Stimulated activated CD4-positive, alpha-beta T cell treated with anti-CD3 and anti-CD28 coated beads, Interleukin-1b, Interleukin-23, amount 100 ng/mL, for 24 hours (primary cell): ENCODE results near the gene BAD.

Source experiments
- DNase-seq, 4 experiments: peaks; one replicate each; pipeline ENCODE4 v3.0.0-alpha.2; 2020; ENCODE audit warnings: low read depth in 4 of 4, low spot score in 1 of 4

The BAD gene

DNA sequence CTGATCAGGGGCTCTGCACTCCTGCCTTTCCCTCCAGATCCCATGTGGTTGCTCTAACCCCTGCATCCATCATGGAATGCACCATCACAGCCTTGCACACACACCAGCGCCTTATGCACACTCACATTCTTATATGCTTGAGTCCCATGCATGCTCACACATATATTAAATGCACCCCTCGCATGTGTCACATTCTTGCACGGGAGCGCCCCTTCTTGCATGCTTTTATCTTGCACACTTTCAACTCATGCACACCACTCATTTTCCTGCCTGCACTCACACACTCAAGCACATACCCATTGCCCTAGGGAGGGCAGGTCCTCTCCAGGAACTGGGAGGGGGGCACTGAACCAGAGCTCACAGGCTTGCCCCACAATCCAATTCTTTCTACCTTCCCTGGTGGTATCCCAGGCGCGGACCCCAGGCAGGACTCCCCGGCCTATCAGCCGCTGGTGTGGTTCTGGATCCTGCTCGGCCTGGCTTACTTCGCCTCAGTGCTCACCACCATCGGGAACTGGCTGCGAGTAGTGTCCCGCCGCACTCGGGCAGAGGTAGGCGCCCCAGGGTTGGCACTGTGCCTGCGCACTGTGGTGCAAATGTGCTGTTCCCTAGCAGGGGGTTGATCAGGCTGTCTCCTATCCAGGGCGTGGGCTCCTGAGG, 13.4 kb upstream of the BAD start:
- no peak for DNase-seq

- no peak for DNase-seq
Measured at GRCh38 chr11:64296830-64297698, 12.6 kb upstream of the BAD start.

DNA sequence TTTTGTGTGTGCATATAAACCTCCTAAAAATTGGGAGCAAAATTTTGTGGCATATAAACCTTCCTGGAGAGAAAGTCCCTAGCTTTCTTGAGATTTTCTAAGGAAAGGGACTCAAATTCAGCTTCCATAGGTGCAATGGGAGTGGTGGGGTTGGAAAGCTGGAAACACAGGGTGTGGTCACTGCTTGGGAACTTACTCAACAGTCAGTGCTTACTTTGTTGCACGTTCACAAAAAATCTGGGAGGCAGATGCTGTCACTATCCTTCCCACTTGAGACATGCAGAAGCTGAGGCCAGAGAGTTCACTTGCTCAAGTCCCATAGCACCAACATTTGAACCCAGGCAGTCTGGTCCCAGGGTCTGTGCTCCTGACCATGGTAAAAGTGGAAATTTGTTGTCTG, 11.8 kb upstream of the BAD start:
- no peak for DNase-seq

DNA sequence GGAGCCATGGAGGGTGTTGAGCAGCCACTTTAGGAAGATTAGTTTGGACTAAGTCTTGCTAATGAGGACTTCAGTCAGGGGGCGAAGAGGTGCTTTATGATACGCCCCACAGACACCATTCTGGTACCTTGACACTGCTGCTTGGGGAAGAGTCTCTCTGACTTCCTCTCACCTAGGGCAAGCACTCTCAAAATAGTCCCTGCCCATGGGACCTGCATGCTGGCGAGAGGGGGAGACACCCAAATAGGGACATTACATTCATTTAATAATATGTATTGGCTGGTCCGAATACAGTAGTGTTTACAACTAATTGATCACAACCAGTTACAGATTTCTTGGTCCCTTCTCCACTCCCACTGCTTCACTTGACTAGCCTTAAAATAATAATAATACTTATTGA, 11.3 kb upstream of the BAD start:
- DNase-seq: no peak

DNA sequence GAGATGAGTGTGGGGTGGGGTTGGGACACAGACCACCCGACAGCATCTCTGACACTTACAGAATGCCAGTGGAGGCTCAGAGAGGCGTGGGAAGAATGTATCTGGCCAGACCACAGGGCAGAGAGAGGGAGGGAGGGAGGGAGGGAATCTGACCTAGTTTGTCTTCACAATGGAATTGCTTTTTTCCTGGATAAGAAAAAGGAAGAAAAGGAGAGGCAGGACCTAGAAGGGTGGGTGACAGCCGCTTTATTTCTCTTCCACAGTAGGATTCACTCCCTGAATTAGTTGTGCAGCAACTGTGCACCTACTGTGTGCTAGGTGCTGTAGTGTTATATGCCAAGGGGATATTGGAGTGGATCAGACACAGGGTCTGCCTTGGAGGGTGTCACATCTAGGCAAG, 10.3 kb upstream of the BAD start:
- DNase-seq: no peak

- no peak for DNase-seq
Measured at GRCh38 chr11:64292460-64293254, 8.2 kb upstream of the BAD start.

GRCh38 chr11:64291752-64292459, 7.4 kb upstream of the BAD start:
- DNase-seq: no peak

- no peak for DNase-seq
Measured at GRCh38 chr11:64291262-64291751, 6.8 kb upstream of the BAD start, which contains the start of gene KCNK4. Gene KCNK4, plus strand, starts transcription at chr11:64291302. Its CDS starts 1,717 bp downstream, at chr11:64293019.

DNA sequence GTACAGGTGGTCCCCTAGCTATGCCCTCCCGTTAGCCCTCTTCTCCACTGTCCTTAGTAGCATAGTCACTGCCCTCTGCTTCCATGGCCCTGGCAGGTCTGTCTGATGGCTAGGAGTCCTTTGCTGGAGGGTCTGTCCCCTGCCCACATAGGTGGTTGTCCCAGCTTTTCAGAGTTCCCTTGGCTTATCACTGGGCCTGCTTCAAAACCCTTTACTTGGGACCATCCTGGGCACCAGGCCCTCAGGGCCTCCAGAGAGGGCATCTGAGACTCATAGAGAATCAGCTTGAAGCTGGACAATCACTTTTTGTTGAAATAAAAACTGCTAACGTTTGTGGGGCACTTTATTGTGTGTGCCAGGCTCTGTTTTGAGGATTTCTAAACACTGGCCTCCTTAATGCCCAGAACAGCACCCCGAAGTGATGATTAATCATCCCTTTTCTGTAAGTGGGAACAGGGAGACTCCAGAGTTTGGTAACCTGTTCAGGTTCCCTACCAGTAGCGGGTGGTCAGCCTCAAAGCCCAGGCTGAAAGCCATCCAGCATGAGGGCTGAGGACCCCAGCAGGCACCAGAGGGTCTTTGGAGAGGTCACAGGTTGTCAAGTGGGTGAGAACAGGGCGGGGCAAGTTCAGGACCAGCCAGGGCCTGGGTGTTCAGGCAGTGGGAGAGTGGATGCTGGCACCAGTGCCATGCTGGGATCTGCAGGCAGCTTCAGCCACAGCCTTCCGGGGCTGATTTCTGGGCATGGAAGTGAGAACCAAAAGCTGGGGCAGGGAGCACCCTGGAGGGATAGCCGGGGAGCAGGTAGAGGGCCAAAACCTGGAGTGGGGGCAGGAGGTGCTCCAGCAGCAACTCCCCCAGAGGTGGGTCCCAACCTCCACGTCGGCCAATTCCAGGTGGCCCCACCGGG, 6.1 kb upstream of the BAD start:
- no peak for DNase-seq

GRCh38 chr11:64289002-64289564, 4.6 kb upstream of the BAD start:
- no peak for DNase-seq

DNA sequence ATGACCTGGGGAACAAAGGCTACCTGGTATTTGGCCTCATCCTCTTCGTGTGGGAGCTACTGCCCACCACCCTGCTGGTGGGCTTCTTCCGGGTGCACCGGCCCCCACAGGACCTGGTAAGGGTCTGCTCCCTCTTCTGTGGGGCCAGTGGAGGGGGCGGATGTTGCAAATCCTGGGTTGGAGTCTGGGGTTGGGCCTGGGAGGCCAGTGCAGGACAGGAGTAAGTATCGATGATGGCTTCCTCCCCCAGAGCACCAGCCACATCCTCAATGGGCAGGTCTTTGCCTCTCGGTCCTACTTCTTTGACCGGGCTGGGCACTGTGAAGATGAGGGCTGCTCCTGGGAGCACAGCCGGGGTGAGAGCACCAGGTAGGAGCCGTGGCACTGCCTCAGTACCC, 3.9 kb upstream of the BAD start:
- no peak for DNase-seq

- no peak for DNase-seq
Measured at GRCh38 chr11:64287676-64288352, 3.3 kb upstream of the BAD start.

- DNase-seq: no peak
Measured at GRCh38 chr11:64286801-64287159, 2.3 kb upstream of the BAD start.

DNA sequence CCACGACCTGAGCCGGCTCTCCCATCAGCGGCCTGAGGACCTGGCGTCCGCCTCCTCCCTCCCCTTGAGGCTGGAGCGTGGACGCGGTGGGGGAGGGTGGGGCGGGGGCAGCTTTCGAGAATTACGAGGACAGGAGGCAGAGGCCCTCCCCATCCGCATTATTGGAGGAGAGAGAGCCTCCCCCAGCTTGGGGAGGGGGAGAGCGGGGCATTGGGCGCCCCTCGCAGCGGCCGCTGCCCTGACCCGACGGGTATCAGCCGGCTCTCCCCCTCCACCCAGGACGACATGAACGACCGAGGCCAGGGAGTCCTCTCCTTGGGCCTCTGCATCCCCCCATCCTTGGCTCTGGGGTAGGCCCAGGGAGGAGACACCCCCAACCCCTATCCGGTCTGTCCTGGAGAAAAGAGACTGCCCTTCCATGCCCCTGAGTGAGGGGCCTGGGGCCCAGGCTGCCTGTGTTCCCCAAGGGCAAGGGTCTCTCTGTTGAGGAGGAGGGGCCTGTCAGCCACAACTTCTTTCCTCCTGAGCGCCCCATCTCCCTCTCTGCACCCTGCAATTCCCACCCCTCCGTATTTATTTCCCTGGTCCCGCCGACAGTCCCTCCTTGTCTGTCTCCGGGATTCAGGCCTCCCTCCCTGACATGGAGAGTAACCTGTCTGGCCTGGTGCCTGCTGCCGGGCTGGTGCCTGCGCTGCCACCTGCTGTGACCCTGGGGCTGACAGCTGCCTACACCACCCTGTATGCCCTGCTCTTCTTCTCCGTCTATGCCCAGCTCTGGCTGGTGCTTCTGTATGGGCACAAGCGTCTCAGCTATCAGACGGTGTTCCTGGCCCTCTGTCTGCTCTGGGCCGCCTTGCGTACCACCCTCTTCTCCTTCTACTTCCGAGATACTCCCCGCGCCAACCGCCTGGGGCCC, 1.7 kb upstream of the BAD start:
- no peak for DNase-seq

DNA sequence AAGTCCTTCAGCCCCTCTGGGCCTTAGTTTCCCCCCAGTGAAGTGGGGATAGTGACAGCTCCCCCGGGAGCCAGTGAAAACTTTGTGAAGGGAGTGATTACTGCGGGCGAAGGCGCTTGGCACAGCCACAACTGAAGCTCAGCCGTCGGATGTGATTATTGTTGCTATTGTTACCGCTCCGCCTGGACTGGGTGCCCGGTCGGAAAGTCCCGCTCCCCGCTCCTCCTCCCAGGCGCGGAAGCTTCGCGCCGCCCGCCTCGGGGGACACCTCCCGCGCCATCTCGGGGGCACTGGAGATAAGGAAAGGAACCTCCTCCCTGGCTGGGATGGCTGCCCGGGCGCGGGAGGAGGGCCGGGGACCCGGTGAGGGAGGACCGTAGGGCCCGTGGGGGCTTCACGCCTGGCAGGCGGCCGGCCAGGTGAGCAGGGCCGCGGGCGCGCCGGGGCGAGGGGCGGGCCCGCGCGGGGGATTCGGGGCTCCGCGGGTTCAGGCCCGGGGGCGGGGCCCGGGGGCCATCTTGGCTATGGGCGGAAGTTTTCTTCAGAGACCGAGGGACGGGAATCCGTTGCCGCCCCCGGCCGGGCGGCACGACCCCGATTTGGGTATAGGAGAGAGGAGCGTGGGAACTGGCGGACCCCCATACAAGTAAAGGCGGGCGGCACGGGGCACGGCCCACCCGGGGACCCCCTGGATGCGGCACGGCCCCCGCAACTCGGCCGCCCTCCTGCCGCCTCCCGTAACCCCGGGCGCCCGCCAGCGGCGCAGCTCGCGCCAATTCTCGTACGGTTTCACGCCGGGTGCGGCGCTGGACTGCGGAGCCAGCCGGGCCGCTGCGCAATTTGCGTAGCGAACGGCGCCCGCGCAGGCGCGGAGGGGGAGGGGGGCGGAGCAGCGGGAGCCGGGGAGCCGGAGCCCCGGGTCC, 758 bp upstream of the BAD start, which contains the start of gene GPR137:
Gene GPR137 (plus strand): TSS at position 887 of the 923 bp plus-strand sequence. CDS start 677 bp downstream, outside the sequence.
- DNase-seq: peak; percentile 79 to 90 (median 86)

GRCh38 chr11:64283092-64283491, 1.4 kb downstream of the BAD start:
- no peak for DNase-seq
